ENCODE results near the gene MRPS24.

MRPS24 gene

GRCh38 chr7:43895847-43896415 is 26.6 kb upstream of the MRPS24 start:
- no peak for FAIRE-seq
- no peak for TF ChIP-seq POU2F2 (IDR thresholded peaks at IDR 0.05; ENCODE audit: low read depth, low read length)
- TF ChIP-seq POLR2A (IDR thresholded peaks at IDR 0.05; ENCODE audit: low read depth, low read length): no peak
- TF ChIP-seq TAF1 (IDR thresholded peaks at IDR 0.05; ENCODE audit: low read depth, low read length): no peak
- TF ChIP-seq PAX5 (IDR thresholded peaks at IDR 0.05; ENCODE audit: insufficient read depth, low read length, severe bottlenecking): no peak
- no peak for TF ChIP-seq SPI1 (IDR thresholded peaks at IDR 0.05; ENCODE audit: low read depth, low read length)
- no peak for TF ChIP-seq POLR2AphosphoS5 (IDR thresholded peaks at IDR 0.05; ENCODE audit: low read depth, low read length)
- DNase-seq (ENCODE audit: insufficient read length, low spot score): no peak

GRCh38 chr7:43891069-43891955 is 22.0 kb upstream of the MRPS24 start:
- no peak for FAIRE-seq
- no peak for DNase-seq (ENCODE audit: insufficient read length, low spot score)

GRCh38 chr7:43890468-43890867 is 21.2 kb upstream of the MRPS24 start:
- DNase-seq (ENCODE audit: insufficient read length, low spot score): no peak
- TF ChIP-seq POLR2A (IDR thresholded peaks at IDR 0.05; ENCODE audit: low read depth, low read length) (no peak), SPI1 (IDR thresholded peaks at IDR 0.05; ENCODE audit: low read depth, low read length) (no peak), POLR2AphosphoS5 (IDR thresholded peaks at IDR 0.05; ENCODE audit: low read depth, low read length) (no peak), PAX5 (IDR thresholded peaks at IDR 0.05; ENCODE audit: insufficient read depth, low read length, severe bottlenecking) (no peak), POU2F2 (IDR thresholded peaks at IDR 0.05; ENCODE audit: low read depth, low read length) (no peak), TAF1 (IDR thresholded peaks at IDR 0.05; ENCODE audit: low read depth, low read length) (no peak)
- no peak for FAIRE-seq

More at GRCh38 chr7:43891069-43891955, 22.0 kb upstream of the MRPS24 start:
- TF ChIP-seq POU2F2 (IDR thresholded peaks at IDR 0.05; ENCODE audit: low read depth, low read length) (no peak), PAX5 (IDR thresholded peaks at IDR 0.05; ENCODE audit: insufficient read depth, low read length, severe bottlenecking) (no peak), POLR2A (IDR thresholded peaks at IDR 0.05; ENCODE audit: low read depth, low read length) (no peak), POLR2AphosphoS5 (IDR thresholded peaks at IDR 0.05; ENCODE audit: low read depth, low read length) (no peak), SPI1 (IDR thresholded peaks at IDR 0.05; ENCODE audit: low read depth, low read length) (no peak), TAF1 (IDR thresholded peaks at IDR 0.05; ENCODE audit: low read depth, low read length) (no peak)

- FAIRE-seq (no peak), DNase-seq (ENCODE audit: insufficient read length, low spot score) (no peak)
- no peak for TF ChIP-seq POU2F2 (IDR thresholded peaks at IDR 0.05; ENCODE audit: low read depth, low read length)
- TF ChIP-seq TAF1 (IDR thresholded peaks at IDR 0.05; ENCODE audit: low read depth, low read length): no peak
- TF ChIP-seq POLR2AphosphoS5 (IDR thresholded peaks at IDR 0.05; ENCODE audit: low read depth, low read length): no peak
- TF ChIP-seq SPI1 (IDR thresholded peaks at IDR 0.05; ENCODE audit: low read depth, low read length): no peak
- no peak for TF ChIP-seq PAX5 (IDR thresholded peaks at IDR 0.05; ENCODE audit: insufficient read depth, low read length, severe bottlenecking)
- TF ChIP-seq POLR2A (IDR thresholded peaks at IDR 0.05; ENCODE audit: low read depth, low read length): no peak
These were observed 20.0 kb upstream of the MRPS24 start for GRCh38 chr7:43888993-43889945.

GRCh38 chr7:43884617-43885016 is 15.3 kb upstream of the MRPS24 start:
- no peak for DNase-seq (ENCODE audit: insufficient read length, low spot score)
- no peak for FAIRE-seq
- TF ChIP-seq POLR2AphosphoS5 (IDR thresholded peaks at IDR 0.05; ENCODE audit: low read depth, low read length) (no peak), TAF1 (IDR thresholded peaks at IDR 0.05; ENCODE audit: low read depth, low read length) (no peak), SPI1 (IDR thresholded peaks at IDR 0.05; ENCODE audit: low read depth, low read length) (no peak), POLR2A (IDR thresholded peaks at IDR 0.05; ENCODE audit: low read depth, low read length) (no peak), PAX5 (IDR thresholded peaks at IDR 0.05; ENCODE audit: insufficient read depth, low read length, severe bottlenecking) (no peak), POU2F2 (IDR thresholded peaks at IDR 0.05; ENCODE audit: low read depth, low read length) (no peak)

GRCh38 chr7:43884209-43884608 is 14.9 kb upstream of the MRPS24 start:
- DNase-seq (ENCODE audit: insufficient read length, low spot score): no peak
- no peak for FAIRE-seq
- TF ChIP-seq POLR2A (IDR thresholded peaks at IDR 0.05; ENCODE audit: low read depth, low read length) (no peak), SPI1 (IDR thresholded peaks at IDR 0.05; ENCODE audit: low read depth, low read length) (no peak), POLR2AphosphoS5 (IDR thresholded peaks at IDR 0.05; ENCODE audit: low read depth, low read length) (no peak), TAF1 (IDR thresholded peaks at IDR 0.05; ENCODE audit: low read depth, low read length) (no peak), POU2F2 (IDR thresholded peaks at IDR 0.05; ENCODE audit: low read depth, low read length) (no peak), PAX5 (IDR thresholded peaks at IDR 0.05; ENCODE audit: insufficient read depth, low read length, severe bottlenecking) (no peak)

GRCh38 chr7:43880596-43880995 is 11.3 kb upstream of the MRPS24 start:
- no peak for FAIRE-seq
- DNase-seq (ENCODE audit: insufficient read length, low spot score): no peak
- TF ChIP-seq POLR2A (IDR thresholded peaks at IDR 0.05; ENCODE audit: low read depth, low read length): no peak
- no peak for TF ChIP-seq PAX5 (IDR thresholded peaks at IDR 0.05; ENCODE audit: insufficient read depth, low read length, severe bottlenecking)
- no peak for TF ChIP-seq SPI1 (IDR thresholded peaks at IDR 0.05; ENCODE audit: low read depth, low read length)
- TF ChIP-seq POLR2AphosphoS5 (IDR thresholded peaks at IDR 0.05; ENCODE audit: low read depth, low read length): no peak
- no peak for TF ChIP-seq TAF1 (IDR thresholded peaks at IDR 0.05; ENCODE audit: low read depth, low read length)
- TF ChIP-seq POU2F2 (IDR thresholded peaks at IDR 0.05; ENCODE audit: low read depth, low read length): no peak

GRCh38 chr7:43879477-43879876 is 10.2 kb upstream of the MRPS24 start:
- TF ChIP-seq TAF1 (IDR thresholded peaks at IDR 0.05; ENCODE audit: low read depth, low read length): no peak
- TF ChIP-seq POLR2AphosphoS5 (IDR thresholded peaks at IDR 0.05; ENCODE audit: low read depth, low read length): no peak
- TF ChIP-seq POLR2A (IDR thresholded peaks at IDR 0.05; ENCODE audit: low read depth, low read length): no peak
- no peak for TF ChIP-seq POU2F2 (IDR thresholded peaks at IDR 0.05; ENCODE audit: low read depth, low read length)
- no peak for TF ChIP-seq PAX5 (IDR thresholded peaks at IDR 0.05; ENCODE audit: insufficient read depth, low read length, severe bottlenecking)
- TF ChIP-seq SPI1 (IDR thresholded peaks at IDR 0.05; ENCODE audit: low read depth, low read length): no peak
- DNase-seq (ENCODE audit: insufficient read length, low spot score) (no peak), FAIRE-seq (no peak)
